Measurements from ENCODE around the gene NBPF4.
A peak's percentile ranks its signal among the peaks of the same experiment; 100 is the strongest.
"Not testable (repeated sequence)": the region's sequence is repeated elsewhere in the genome, so short reads cannot be mapped to it uniquely, and the experiment has no call there.

The NBPF4 gene, protein sequence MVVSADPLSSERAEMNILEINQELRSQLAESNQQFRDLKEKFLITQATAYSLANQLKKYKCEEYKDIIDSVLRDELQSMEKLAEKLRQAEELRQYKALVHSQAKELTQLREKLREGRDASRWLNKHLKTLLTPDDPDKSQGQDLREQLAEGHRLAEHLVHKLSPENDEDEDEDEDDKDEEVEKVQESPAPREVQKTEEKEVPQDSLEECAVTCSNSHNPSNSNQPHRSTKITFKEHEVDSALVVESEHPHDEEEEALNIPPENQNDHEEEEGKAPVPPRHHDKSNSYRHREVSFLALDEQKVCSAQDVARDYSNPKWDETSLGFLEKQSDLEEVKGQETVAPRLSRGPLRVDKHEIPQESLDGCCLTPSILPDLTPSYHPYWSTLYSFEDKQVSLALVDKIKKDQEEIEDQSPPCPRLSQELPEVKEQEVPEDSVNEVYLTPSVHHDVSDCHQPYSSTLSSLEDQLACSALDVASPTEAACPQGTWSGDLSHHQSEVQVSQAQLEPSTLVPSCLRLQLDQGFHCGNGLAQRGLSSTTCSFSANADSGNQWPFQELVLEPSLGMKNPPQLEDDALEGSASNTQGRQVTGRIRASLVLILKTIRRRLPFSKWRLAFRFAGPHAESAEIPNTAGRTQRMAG

DNA sequence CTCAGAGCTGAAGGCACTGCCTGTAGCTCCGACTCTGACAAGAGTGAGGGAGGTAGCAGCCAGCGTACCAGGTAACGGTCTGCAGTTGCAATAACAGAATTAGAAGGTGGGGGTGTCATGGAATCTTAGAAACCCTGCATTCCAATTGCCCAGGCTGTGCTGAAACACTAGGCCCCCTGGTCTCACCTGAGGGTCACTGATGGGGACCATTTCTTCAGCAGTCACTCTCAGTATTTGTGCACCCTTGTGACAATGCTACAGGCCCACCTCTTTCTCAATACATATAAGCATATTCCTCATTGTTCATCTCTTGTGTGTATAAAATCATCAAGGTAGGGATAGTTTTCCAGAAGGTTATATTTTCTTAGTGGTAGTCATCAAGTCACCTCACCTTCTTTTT lies at the start of gene NBPF4:
Gene NBPF4 (minus strand): TSS at position 101 of the 400 bp plus-strand sequence. CDS start 315 bp downstream, outside the sequence.
- not testable (repeated sequence) for DNase-seq (ENCODE audit: low read depth); H3K4me3 ChIP-seq (ENCODE audit: low read length)

DNA sequence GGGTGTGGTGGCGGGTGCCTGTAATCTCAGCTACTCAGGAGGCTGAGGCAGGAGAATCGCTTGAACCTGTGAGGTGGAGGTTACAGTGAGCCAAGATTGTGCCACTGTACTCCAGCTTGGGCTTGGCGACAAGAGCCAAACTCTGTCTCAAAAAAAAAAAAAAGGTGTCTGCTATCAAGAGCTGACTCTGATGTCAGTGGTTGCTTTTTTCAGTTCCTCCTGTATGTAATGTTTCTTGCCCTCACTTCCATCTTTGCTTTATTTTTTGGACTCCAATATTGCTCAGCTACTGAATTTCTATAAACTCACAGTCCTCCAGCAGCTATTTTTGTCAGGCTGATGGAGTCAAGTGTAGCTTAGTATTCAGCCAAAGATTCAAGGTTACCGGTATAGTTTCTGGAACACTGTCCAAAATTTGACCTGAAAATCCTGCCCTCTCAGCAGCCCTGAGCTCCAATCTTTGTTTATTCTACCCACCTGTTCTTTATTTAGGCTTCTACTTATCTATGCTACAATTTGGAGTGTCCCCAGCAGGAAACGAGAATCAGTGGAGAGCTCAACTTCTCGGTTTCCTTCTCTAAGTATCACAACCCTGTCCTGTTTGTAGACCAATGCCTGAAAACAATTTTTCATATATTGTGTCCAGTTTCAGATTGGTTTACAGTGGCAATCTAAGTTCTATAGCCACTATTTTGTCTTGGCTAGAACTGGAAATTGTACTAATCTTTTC lies 38.8 kb upstream of the NBPF4 start:
- H3K4me3 ChIP-seq (ENCODE audit: low read length); DNase-seq (ENCODE audit: low read depth): not testable (repeated sequence)

DNA sequence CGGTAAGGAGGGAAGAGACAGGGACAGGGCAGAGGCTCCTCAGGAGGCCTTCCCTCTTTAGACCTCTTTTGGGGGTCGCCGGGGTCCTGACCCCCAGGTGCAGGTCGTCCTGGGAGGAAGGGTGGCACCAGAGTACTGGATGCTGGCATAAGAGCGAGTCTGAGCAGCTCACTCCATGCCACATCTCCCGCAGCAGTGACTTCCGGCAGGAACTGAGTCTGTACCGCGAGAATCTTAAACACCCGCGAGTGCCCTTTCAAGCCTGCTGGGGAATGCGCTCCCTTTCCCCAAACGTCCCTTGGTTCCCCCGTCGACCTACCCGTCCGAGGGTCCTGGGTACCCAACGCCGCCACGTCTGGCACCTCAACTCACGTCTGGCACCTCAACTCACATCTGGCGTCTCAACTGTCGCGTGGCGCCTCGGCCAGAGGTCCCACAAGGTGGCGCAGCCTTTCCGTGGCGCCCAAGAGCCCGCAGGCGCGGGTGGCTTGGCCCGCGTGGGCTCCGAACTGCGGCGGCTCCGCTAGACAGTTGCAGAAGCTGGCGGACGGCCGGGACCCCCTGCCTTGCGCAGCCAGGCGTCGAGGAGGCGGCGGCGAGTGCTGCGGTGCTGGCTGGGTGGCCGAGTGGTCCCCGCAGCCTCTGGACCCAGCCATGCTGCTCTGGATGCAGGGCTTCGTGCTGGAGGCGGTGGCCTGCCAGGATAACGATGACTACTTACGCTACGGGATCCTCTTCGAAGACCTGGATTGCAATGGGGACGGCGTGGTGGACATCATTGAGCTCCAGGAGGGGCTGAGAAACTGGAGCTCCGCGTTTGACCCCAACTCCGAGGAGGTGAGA lies 28.8 kb upstream of the NBPF4 start:
- not testable (repeated sequence) for DNase-seq (ENCODE audit: low read depth); H3K4me3 ChIP-seq (ENCODE audit: low read length)

DNA sequence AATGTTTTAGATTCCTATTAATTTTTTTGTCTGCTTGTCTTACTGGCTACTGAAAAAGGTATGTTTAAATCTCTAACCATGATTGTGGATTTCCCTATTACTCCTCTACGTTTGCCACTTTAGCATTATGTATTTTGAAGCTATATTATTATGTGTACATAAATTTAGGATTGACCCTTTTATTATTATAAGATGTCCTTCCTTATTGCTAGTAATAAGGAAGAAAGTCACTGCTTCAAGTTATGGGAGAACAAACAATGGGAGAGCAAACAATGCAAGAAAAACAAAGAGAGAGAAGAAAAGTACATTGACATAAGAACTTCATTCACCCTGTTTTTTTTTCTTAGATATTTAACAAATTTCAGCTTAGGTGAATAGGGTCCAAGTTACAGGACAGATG lies 23.2 kb upstream of the NBPF4 start:
- not testable (repeated sequence) for H3K4me3 ChIP-seq (ENCODE audit: low read length); DNase-seq (ENCODE audit: low read depth)

DNA sequence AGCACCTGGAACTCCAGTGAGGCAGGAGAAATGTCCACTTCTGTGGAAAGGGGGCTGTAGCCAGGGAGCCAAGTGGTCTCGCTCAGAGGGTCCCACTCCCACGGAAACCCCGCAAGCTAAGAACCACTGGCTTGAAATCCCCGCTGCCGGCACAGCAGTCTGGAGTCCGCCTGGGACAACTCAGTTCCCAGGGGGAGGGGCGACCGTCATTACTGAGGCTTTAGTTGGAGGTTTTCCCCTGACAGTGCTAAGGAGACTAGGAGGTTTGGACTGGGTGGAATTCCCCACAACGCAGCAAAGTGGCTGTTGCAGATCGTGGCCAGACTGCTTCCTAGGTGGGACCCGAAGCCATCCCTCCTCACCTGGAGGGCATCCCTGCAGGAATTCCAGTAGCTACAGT lies 18.1 kb upstream of the NBPF4 start:
- H3K4me3 ChIP-seq (ENCODE audit: low read length); DNase-seq (ENCODE audit: low read depth): not testable (repeated sequence)

DNA sequence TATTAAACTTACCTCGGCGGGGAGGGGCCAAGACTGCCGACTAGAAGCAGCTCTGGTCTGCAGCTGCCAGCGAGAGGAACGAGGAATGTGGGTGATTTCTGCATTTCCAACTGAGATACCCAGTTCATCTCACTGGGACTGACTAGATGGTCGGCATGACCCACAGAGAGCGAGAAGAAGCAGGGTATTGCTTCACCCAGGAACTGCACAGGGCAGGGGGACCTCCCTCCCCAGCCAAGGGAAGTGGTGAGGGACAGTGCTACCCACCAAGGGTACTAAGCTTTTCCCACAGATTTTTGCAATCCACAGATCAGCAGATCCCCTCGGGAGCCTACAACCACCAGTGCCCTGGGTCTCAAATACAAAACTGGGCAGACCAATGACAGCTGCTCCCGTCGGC lies 17.6 kb upstream of the NBPF4 start:
- DNase-seq (ENCODE audit: low read depth); H3K4me3 ChIP-seq (ENCODE audit: low read length): not testable (repeated sequence)

DNA sequence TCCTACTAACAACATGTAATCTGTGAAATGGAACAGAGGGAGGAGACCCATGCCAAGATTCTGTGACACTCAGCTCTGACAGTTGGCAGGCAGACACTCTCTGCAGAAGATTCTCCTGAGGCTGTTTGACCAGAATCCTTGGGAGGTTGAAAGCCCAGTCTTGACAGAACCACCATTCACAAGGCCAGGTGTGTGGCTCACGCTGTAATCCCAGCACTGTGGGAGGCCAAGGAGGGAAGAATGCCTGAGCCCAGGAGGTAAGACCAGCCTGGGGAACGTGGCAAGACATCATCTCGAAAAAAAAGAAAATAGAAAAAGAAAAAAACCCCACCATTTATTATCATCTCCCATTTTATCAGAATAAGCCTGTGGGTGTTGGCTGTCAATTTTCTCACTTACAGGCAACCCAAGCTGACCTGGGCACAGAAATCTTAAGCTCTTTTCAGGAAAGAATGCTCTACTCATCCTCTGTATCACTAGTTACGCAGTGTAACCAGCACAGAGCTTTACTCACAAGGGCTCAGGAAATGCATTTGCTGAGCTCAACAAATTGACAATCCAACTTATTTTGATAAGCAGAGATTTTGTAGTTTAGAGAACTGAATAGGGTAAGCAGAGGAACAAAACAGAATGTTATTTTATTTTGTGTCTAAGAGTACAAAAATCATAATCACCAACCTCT lies 16.8 kb upstream of the NBPF4 start:
- DNase-seq (ENCODE audit: low read depth); H3K4me3 ChIP-seq (ENCODE audit: low read length): not testable (repeated sequence)

DNA sequence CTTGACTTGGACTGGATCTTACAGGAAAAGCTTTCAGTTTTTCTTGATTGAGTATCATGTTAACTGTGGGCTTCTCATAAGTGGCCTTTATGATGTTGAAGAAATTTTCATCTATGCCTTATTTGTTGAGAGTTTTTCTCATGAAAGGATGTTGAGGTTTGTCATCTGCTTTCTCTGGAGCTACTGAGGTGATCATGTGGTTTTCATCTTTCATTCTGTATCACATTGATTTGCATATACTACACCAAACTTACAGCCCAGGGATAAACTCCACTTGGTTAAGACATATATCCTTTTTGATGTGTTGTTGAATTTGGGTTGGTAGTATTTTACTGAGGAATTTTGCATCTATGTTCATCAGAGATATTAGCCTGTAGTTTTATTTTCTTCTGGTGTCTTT lies 11.6 kb upstream of the NBPF4 start:
- DNase-seq (ENCODE audit: low read depth); H3K4me3 ChIP-seq (ENCODE audit: low read length): not testable (repeated sequence)

DNA sequence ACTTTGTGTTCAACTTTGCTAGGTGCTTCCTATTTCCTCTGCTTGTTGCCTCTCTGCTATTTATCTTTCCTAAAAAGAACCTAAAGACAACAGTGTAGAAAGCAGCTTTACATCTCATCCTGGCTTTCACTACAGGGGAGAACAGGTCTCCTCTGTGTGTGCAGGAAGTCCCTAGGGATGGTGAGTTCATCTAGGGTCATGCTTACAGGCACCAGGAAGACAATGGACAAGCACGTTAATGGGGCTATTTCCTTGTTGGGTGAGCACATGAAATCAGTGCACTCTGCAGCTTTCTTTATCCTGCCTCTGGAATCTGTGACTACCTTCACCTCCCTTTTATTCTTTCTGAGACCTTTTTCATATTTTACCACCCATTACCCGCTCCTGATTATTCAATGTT lies 4.5 kb downstream of the NBPF4 start:
- not testable (repeated sequence) for H3K4me3 ChIP-seq (ENCODE audit: low read length); DNase-seq (ENCODE audit: low read depth)

DNA sequence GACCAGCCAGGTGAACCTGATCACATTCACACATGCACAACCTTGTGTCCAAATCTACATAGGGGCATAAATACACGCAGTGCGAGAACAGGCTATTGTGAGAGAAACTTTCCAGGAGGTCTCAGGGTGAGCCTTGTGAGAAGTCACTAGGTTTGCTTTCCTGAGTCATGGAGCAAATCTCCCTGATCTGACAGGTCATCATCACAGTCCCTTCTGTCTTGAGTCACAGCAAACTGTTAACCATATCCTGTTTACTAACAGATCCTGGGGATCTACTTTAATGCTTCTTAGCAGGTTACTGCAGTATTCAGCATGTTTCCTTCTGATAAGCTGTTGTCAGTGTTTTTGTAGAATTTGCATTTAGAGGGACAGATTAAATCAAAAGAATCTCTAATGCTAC lies 8.6 kb downstream of the NBPF4 start:
- DNase-seq (ENCODE audit: low read depth); H3K4me3 ChIP-seq (ENCODE audit: low read length): not testable (repeated sequence)

DNA sequence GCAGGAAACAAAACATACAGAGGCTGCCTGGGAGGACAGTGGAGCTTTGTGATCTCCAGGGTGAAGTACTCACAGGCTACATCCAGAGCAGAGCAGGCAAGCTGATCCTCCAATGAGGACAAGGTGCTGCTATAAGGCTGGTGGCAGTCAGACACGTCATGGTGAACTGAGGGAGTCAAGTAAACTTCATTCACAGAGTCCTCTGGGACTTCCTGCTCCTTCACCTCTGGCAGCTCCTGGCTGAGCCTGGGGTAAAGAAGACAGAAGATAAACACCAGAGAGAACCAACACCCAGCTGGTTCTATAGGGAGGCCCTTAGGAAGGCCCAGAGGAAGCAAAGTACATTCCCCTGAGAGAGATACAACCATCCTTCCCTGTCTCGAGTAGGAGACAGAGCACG lies 11.7 kb downstream of the NBPF4 start:
- not testable (repeated sequence) for H3K4me3 ChIP-seq (ENCODE audit: low read length); DNase-seq (ENCODE audit: low read depth)

DNA sequence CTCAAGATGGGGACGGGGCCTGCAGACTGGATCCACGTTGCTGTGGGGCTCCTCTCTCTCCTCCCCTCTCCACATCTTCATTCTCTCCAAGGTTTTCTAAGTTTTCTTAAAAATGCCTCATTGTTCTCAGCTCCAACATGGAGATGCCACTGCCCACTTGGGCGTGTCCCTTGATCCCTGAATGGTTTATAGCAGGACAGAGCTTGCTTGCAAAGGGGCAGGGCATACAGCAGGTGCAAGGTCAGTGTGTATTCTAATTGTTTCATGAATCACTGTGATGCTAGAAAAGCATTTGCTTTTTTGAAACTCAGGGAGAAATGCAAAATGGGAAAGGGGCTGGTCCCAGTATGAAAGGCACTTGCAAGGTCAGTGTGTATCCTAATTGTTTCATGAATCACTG lies 13.9 kb downstream of the NBPF4 start:
- not testable (repeated sequence) for H3K4me3 ChIP-seq (ENCODE audit: low read length); DNase-seq (ENCODE audit: low read depth)

DNA sequence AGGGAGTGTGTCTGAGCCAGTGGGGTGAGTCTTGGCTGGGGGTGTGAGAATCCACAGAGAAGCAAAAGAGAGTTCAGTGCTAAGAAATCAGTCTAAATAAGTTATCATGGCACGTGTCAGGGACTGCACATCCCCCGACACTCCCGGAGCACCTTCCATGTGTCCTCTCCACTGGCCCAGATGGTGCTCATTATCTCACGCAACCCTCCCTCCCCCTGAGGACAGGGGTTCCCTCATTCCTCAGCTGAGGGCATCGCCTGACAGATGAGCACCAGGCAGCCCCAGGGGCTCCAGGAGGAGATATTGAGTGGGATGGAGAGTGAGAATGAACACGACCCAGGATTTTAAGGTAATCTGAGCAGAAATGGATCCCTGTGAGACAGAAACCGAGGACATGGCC lies 16.1 kb downstream of the NBPF4 start:
- DNase-seq (ENCODE audit: low read depth); H3K4me3 ChIP-seq (ENCODE audit: low read length): not testable (repeated sequence)

DNA sequence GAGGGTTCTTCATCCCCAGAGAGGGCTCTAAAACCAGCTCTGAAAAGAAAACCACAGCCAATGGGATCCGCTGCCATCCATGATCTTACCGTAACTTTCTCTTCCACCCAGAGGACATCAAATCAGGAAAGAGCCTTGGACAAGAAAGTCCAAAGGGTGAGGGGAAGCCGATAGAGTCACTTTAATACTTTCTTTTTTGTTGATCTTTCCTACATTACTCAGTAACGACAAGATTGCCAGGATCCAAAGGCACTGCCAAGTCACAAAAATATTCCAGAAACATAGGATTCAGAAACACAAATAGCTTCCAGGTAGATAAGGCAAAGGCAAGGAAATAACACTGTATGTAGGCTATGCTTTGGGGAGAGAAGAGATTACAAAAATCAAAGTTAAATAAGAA lies 17.0 kb downstream of the NBPF4 start:
- DNase-seq (ENCODE audit: low read depth); H3K4me3 ChIP-seq (ENCODE audit: low read length): not testable (repeated sequence)

DNA sequence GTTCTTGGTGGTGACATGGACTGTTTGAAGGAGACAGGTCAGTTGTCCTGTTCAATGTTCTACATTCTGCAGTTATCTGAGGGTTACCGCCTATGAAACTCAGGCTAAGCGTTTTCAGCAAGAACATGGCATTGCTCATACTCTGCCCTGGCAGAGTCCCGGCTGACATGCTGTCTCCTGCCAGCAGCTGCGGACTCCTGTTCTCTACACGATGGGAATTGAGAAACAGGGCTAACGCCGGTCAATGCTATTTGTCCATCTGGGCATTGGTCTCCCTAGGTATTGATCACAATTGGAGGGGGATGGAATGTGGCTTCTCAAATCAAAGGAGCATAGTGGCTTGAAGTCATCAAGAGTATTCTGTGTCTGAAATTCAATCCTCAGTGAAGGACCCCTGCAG lies 20.6 kb downstream of the NBPF4 start:
- not testable (repeated sequence) for H3K4me3 ChIP-seq (ENCODE audit: low read length); DNase-seq (ENCODE audit: low read depth)

DNA sequence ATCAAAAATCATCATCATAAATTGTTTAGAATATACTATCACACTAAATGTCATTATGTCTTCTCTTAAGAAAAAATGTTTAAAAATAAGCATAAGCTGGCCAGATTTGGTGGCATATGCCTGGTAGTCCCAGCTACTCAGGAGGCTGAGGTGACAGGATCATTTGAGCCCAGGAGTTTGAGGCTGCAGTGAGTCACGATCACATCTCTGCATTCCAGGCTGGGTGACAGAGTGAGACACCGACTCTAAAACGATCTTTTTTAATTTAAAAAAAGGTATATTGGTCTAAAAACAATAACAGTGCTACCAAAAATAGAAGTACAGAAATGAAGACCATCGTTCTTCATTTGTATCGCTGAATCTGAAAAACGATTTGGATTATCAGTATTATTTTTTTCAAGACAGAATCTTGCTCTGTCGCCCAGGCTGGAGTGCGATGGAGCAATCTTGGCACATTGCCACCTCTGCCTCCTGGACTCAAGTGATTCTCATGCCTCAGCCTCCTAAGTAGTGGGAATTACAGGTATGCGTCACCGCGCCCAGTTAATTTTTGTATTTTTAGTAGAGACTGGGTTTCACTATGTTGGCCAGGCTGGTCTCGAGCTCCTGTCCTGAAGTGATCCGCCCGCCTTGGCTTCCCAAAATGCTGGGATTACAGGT lies 26.2 kb downstream of the NBPF4 start:
- DNase-seq (ENCODE audit: low read depth); H3K4me3 ChIP-seq (ENCODE audit: low read length): not testable (repeated sequence)

DNA sequence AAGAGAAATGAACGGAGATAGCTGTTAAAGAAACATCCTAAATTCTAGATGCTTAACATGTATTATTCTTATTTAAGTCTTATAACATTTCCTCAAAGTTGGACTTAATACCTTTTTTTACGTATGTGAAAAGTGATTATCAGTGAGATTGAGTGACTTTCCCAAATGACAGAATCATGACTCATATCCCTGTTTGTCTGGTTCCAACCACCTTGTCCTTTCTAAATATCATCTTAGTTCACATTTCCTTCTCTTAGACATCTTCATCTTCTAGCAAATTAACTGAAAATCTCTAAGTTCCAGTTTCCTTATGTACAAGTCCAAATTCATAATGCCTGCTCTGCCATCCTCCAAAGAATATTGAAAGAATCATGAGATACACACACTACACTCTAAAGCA lies 26.9 kb downstream of the NBPF4 start:
- not testable (repeated sequence) for H3K4me3 ChIP-seq (ENCODE audit: low read length)
- peak; percentile 56 for DNase-seq (ENCODE audit: low read depth)
